Activated T-cell treated with anti-CD3 and anti-CD28 coated beads for 4 hours (primary cell): ENCODE measurements around the gene CEACAM4.

Experiments
- DNase-seq: peaks from one replicate; pipeline ENCODE4 v3.0.0-alpha.2; 2020

Gene CEACAM4

GRCh38 chr19:41616792-41617621 is 9.9 kb downstream of the CEACAM4 start:
- DNase-seq = no peak

DNA sequence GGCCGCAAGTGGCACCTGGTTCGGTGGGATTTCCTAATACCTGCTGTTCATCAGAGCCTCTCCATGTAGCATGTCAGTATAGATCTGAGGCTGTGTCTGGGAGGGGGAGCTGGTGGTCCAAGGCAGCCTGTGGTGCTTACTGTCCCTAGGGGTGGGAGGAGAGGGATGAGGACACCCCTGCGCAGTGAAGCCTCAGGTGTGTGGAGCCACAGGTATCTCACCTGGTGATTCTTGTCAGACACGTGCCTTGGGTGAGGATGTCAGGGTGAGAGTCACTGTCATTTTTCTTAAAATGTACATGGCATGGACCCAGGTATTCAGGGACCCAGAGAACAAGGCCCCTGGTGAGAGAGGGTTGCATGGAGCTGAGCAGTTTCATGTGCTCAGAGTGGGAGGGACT is 11.7 kb downstream of the CEACAM4 start:
- no peak for DNase-seq

DNA sequence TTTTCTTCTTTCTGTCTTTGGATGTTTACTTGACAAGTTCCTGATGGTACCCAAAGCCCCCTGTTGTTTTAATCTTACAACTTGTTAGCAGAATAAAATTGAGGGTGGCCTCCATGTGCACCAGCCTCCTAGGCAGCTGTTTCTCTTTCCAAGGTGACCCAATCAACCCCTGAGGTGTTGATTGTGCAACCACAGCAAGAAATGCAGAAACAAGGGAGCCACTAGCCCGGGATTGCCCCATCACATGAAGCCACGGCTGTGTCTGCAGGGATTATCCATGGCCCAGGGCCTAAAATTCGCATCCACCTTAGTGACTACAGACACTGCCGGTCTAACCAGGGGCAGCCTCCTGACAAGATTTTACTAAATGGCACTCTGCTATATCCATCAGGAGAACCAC is 14.4 kb downstream of the CEACAM4 start:
- DNase-seq = no peak

GRCh38 chr19:41610789-41611188 is 16.1 kb downstream of the CEACAM4 start:
- no peak for DNase-seq

- no peak for DNase-seq
Measured at GRCh38 chr19:41607668-41608067, 19.2 kb downstream of the CEACAM4 start.

DNA sequence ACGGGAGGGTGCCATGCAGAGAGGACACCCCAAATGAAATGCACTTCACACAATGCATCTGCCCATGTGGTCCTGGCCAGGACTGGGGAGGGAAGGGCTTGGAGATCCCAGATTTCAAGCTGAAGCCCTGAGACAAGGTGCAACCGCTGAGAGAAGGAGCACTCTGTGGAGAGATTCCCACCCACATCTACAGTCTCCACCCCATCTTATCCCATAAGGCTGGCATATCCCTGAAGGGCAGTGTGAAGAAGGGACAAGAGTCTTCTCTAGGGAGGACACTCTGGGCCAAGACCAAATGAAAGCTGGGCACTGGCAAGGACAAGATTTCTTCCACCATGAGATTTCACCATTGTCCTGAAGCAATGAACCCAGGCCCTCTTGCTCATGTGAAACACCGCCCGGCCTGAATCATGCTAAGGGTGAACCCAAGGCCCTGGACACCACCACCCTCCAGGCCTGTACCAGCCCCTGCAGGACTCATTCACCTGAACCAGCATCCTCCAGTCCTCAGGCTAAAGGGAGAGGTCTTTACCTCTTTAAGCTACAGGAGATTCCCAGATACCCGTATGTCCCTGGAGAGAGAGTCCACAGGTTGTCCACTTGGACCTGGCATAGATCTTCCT is 20.5 kb downstream of the CEACAM4 start:
- no peak for DNase-seq

- DNase-seq = no peak
Measured at GRCh38 chr19:41604831-41605230, 22.0 kb downstream of the CEACAM4 start.

GRCh38 chr19:41601771-41602170 is 25.1 kb downstream of the CEACAM4 start:
- no peak for DNase-seq

DNA sequence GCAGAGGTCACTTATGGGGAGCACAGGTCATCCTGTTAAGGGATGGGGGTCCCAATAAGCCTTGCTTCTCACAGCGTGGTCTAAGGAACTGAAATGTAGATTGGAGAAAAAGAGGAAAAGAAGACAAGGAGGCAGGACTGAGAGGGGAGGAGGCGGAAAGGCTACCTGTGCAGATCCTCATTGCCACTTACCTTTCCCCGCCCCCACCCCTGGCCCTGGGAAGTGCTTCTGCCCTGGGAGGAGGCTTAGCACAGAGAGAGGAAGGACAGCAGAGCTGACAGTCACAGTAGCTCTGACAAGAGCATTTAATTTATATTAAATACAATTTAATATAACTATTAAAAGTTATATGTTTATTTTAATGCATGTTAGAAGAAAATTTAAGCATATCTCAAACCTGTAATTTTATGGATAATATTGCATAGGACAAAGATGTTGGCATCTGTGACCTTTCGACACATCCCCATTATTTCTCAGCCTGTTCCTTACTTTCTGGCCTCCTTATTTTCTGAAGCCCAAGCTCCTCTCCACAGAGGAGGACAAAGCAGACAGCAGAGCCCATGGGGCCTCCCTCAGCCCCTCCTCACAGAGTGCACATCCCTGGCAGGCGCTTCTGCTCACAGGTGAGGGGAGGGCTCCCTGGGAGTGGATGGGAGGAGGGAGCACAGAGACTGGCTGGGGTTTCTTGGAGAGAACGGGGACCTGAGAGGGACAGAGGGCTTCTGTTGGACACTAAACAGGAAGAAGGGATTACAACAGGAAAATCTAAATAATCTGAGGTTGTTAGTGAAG is 27.5 kb downstream of the CEACAM4 start:
- no peak for DNase-seq

- peak; percentile 67 for DNase-seq
Measured at GRCh38 chr19:41597600-41598041, 29.3 kb downstream of the CEACAM4 start.

DNA sequence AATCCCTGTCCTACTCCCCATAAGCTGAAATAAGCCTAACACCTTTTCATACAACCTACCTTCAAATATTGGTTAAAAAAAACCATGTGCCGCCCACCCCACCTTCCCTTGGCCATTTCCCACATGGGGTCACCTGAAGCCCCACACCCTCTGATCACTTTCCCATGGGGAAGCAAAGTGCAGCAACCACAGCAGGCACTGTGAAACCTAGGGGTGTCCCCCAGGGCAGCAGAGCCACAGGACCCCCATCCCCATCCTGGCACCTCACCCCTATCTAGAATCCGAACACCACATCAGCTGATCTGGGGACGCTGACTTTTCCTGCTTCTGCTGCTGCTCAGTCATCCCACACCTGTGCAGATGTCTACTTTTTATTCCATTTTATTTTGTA is 31.0 kb downstream of the CEACAM4 start:
- no peak for DNase-seq

- DNase-seq = peak; percentile 54
Measured at GRCh38 chr19:41595258-41595889, 31.5 kb downstream of the CEACAM4 start.

DNA sequence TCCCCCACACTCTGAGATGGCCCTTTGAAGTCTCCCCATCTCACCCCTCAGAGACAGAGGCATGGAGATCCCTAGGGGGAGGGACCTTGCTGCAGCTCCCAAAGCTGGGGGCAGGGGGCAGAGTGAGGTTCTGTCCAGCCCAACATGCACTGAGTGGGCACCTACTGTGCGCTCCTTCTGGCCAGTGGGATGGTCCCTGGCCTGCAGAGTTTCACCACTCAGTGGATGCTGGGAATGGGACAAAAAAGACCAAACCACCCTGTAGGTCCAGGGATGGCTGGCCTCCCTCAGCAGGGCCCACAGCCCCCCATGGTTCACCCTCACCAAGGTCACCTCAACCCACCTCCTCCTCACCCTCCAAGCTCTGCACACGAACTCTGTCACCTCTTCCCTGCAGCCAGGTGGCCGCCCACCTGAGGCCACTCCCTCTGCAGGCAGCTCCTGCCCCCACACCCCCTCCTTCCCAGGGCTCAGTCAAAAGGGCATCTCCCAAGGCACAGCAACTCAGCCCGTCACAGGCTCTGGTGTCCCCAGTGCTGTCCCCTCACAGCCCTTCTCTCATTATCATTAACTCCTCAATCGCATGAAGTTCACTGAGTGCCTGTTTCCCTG is 34.8 kb downstream of the CEACAM4 start:
- no peak for DNase-seq

GRCh38 chr19:41590936-41591335 is 35.9 kb downstream of the CEACAM4 start:
- DNase-seq = no peak

- DNase-seq = no peak
Measured at GRCh38 chr19:41589371-41589770, 37.5 kb downstream of the CEACAM4 start.

DNA sequence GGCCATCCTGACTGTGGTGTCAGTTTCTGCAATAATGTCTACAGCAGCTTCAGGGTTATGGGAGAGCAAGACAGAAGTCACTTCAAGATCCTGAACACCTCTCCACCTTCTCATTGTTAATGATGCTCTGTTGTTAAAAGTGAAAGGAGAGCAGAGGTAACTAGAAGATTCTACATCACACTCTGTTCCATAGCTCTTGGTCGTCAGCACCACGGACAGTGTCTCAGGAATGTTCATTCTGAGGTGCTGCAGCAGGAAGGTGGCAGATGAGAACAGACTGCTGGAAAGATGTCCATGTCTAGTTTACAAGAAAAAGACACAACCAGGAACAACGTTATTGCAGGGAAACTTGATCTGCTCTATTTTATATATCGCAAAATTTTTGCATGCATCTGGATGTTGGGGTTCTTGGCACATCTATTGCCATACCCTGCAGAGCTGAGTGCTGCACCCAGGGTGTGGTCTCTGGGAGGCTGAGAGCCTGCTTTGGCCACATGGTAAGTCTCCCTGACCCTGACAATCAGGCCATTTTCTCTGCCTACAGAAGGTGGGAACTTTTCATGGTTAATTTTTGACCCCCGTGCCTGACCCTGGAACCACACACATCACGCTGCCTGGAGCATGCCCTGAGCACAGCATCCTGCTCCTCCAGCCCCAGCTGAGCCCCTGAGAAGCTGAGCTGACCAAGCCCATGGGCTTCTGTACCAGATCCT is 38.2 kb downstream of the CEACAM4 start:
- DNase-seq = no peak

GRCh38 chr19:41587838-41588210 is 39.0 kb downstream of the CEACAM4 start:
- DNase-seq = no peak

GRCh38 chr19:41587101-41587837 is 39.6 kb downstream of the CEACAM4 start:
- no peak for DNase-seq

- DNase-seq = no peak
Measured at GRCh38 chr19:41586064-41586463, 40.8 kb downstream of the CEACAM4 start.

DNA sequence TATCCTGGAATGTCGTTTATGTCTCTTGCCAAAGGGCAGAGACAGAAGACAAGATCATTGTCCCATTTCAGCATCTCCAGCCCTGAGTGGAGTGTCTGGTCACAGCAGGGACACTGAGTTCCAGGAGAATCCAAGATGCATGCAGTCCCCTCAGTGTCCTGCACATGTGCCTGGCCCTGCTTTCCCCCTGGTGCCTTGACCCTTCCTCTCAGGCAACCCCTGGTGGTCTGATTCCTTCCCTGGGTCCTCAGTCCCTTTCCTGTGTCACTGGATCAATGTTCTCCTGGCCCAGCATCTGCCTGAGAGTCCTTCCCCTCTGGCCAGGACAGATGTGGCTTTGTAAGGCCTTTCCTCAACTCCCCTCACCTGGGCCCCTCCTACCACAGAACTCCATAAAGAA is 41.9 kb downstream of the CEACAM4 start:
- no peak for DNase-seq

DNA sequence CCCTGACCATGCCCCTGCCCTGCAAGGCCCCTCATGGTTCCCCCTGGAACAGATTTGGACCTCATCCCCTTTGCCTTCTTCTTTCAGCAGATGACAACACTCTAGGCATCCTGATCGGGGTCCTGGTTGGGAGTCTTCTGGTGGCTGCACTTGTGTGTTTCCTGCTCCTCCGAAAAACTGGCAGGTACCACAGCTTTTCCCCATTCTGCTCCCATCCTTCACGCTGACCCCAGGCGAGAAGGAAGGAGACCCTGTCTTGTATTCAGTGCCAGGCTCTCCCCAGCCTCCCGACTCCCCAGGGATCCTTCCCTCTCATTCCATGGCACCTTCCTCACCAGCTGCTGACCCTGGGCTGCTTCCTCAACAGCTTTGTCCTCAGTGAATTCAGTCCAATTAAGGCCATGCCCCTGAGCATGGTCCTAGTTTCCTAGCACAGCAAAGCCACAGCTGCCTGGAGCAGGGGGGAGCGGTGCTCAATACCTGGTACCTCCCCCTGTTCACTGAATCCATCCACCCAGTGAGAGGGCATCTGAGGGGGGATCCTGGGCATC is 42.5 kb downstream of the CEACAM4 start:
- no peak for DNase-seq
